T-cell (primary cell): ENCODE results near the gene CAAP1. TPM values are rescaled to one million over a fixed set of nuclear protein-coding genes. Genes with fewer than 3 reads are reported as not detected.
A peak's percentile ranks its signal among the peaks of the same experiment; 100 is the strongest.
"Not testable (repeated sequence)": the region's sequence is repeated elsewhere in the genome, so short reads cannot be mapped to it uniquely, and the experiment has no call there.

ENCODE experiments used
- ATAC-seq, 4 experiments: fragments of 200-7000 bp in 3 of 4; fragments of 150-1000 bp in 1 of 4; cut with Tn5 transposase; replicated peaks in 1 of 4; 1 replicate in 3 of 4; 2 replicates in 1 of 4; pipeline ENCODE4 v1.10.0; 2021; ENCODE audit warnings: moderate library complexity in 3 of 4, mild to moderate bottlenecking in 2 of 4, moderate number of reproducible peaks in 1 of 4
- CTCF ChIA-PET, 2 donors: fragments of 300-600 bp; sonication (Branson Sonifier 250); formaldehyde crosslinking; loops; one replicate each; lab custom pipeline; 2022; ENCODE audit warnings: antibody characterized with exemption in 2 of 2; lab: Charles Lee
- POLR2A ChIA-PET, 2 donors: fragments of 300-600 bp; sonication (Branson Sonifier 250); formaldehyde crosslinking; loops; one replicate each; lab custom pipeline; 2022; ENCODE audit warnings: antibody characterized with exemption in 2 of 2; lab: Charles Lee
- DNase-seq, 35 experiments: peaks; one replicate each; pipeline versions ENCODE4 v3.0.0 to v3.0.0-alpha.2; 2013 to 2023
- H3K27ac ChIP-seq: one replicate; pipeline ENCODE4 v1.5.1; 2013; ENCODE audit warnings: low read length
- H3K27me3 ChIP-seq, 2 experiments: replicated peaks in 1 of 2; 1 replicate in 1 of 2; 2 replicates in 1 of 2; pipeline versions ENCODE4 v1.6.1 to v1.7.0; 2013; ENCODE audit warnings: low read length in 1 of 2, mixed read lengths in 1 of 2; ENCODE audit not compliant: control insufficient read depth in 2 of 2, insufficient read depth in 2 of 2; ENCODE audit errors: extremely low read depth in 1 of 2
- H3K36me3 ChIP-seq, 2 donors: 1 replicate in 1 of 2; 2 replicates in 1 of 2; pipeline versions ENCODE4 v1.6.1 to v1.7.0; 2013; ENCODE audit warnings: low read length in 1 of 2; ENCODE audit not compliant: control insufficient read depth in 2 of 2, insufficient read depth in 1 of 2; ENCODE audit errors: extremely low read depth in 1 of 2
- H3K4me1 ChIP-seq, 2 experiments: 1 replicate in 1 of 2; 2 replicates in 1 of 2; pipeline versions ENCODE4 v1.6.1 to v1.7.0; 2013; ENCODE audit warnings: low read length in 2 of 2, mixed read lengths in 1 of 2; ENCODE audit not compliant: insufficient read depth in 2 of 2, control insufficient read depth in 1 of 2; ENCODE audit errors: extremely low read depth in 1 of 2
- H3K4me3 ChIP-seq, 2 donors: 1 replicate in 1 of 2; 2 replicates in 1 of 2; pipeline versions ENCODE4 v1.5.1 to v1.7.0; 2013; ENCODE audit warnings: mild to moderate bottlenecking in 2 of 2, low read length in 1 of 2, moderate library complexity in 1 of 2; ENCODE audit not compliant: control insufficient read depth in 1 of 2; ENCODE audit errors: extremely low read depth in 1 of 2
- H3K9me3 ChIP-seq: 2 replicates; pipeline ENCODE4 v1.7.0; 2013
- H3K27ac Mint-ChIP-seq, 2 donors: one replicate each; pipeline ENCODE4 v1.8.0; 2020 to 2021; ENCODE audit warnings: mild to moderate bottlenecking in 2 of 2, mixed read lengths in 2 of 2
- H3K27me3 Mint-ChIP-seq, 2 donors: one replicate each; pipeline ENCODE4 v1.8.0; 2021 to 2022; ENCODE audit warnings: mixed read lengths in 2 of 2
- H3K36me3 Mint-ChIP-seq: one replicate; pipeline ENCODE4 v1.8.0; 2021; ENCODE audit warnings: mixed read lengths
- H3K4me1 Mint-ChIP-seq, 3 donors: one replicate each; pipeline ENCODE4 v1.8.0; 2020 to 2022; ENCODE audit warnings: mixed read lengths in 3 of 3, mild to moderate bottlenecking in 1 of 3
- H3K4me3 Mint-ChIP-seq, 3 donors: one replicate each; pipeline ENCODE4 v1.8.0; 2020 to 2022; ENCODE audit warnings: mild to moderate bottlenecking in 3 of 3, mixed read lengths in 3 of 3, moderate library complexity in 3 of 3
- H3K9me3 Mint-ChIP-seq, 3 donors: one replicate each; pipeline ENCODE4 v1.8.0; 2020 to 2022; ENCODE audit warnings: mixed read lengths in 3 of 3
- WGBS: methylation state at CpG from one replicate; pipeline ENCODE4 v1.1.5; 2013; ENCODE audit warnings: missing lambda C conversion rate; ENCODE audit not compliant: insufficient coverage; 5-methylcytosine and 5-hydroxymethylcytosine counted together
- total RNA-seq, 35 experiments: library from RNA in 6 of 35; stranded (reverse) in 6 of 35; fragments of 120-200 nt in 1 of 35; gene quantifications; one replicate each; pipeline versions ENCODE4 v1.2.1 to v1.2.4 and lab custom pipeline; 2013 to 2026

Gene CAAP1
- total RNA-seq, 5 donors from 2014 or later (not counting 1 experiment from before 2014, with no cell fraction given), result 13.0 to 21.5 (median 16.3) TPM

GRCh38 chr9:26893030-26893676, 551 bp upstream of the CAAP1 start:
- Histone ChIP-seq H3K4me3 (peak overlapping the region; percentile 93 to 95), H3K27ac (peak overlapping the region; percentile 89), H3K36me3 (no peaks in the 10 kb centered on the region), H3K27me3 (no peaks in the 10 kb centered on the region), H3K9me3 (no peaks in the 10 kb centered on the region), H3K4me1 (peaks cover 15 to 23% of the 10 kb centered on the region in 2 experiments)
- DNase-seq (peak in 1 of 35 experiments; percentile 2), ATAC-seq (no peak)
- Mint-ChIP-seq H3K9me3 (peaks cover 0 to 7% (median 6%) of the 10 kb centered on the region in 3 donors), H3K4me3 (peak overlapping the region; percentile 98 to 99 (median 99)), H3K27ac (peak overlapping the region; percentile 99), H3K4me1 (peaks cover 41 to 45% (median 41%) of the 10 kb centered on the region in 3 donors), H3K27me3 (no peaks in the 10 kb centered on the region), H3K36me3 (peaks cover 2% of the 10 kb centered on the region)
- ChIA-PET CTCF (interaction anchor here in 1 of 2 donors (0.5 to 1.0 kb wide), 2 partner anchors 10 to 29 kb away, joined by 5 to 10 read pairs; no protein-coding TSS in a partner anchor), POLR2A (interaction anchor here in 1 of 2 donors (0.6 to 1.4 kb wide), 3 partner anchors 54 to 67 kb away, joined by 5 to 6 read pairs (median 5); partner anchors contain the start of genes IFT74 and PLAA)
- 56% methylated on average over 1 of the region's 7 CpGs for WGBS

- H3K4me1 Mint-ChIP-seq, result peaks cover 44 to 50% (median 46%) of the 10 kb centered on the region in 3 donors
- H3K9me3 ChIP-seq, result no peaks in the 10 kb centered on the region
- H3K9me3 Mint-ChIP-seq, result peaks cover 0 to 7% (median 6%) of the 10 kb centered on the region in 3 donors
- peak overlapping the region; percentile 89 for H3K27ac ChIP-seq
- peaks cover 15 to 23% of the 10 kb centered on the region in 2 experiments for H3K4me1 ChIP-seq
- ChIA-PET POLR2A (interaction anchor here (0.9 to 1.2 kb wide), 3 partner anchors 56 to 66 kb away, joined by 4 to 8 read pairs (median 4); partner anchors contain the start of genes IFT74 (in 1 of the 2) and PLAA (in 1 of the 2)), CTCF (interaction anchor here (0.9 to 1.7 kb wide), 6 partner anchors 11 to 64 kb away, joined by 3 to 9 read pairs (median 4); partner anchors contain the start of gene IFT74 (in 1 of the 2))
- H3K4me3 ChIP-seq, result peak overlapping the region; percentile 93 to 95
- WGBS, result 0% methylated on average over 5 of the region's 14 CpGs
- H3K27me3 ChIP-seq, result no peaks in the 10 kb centered on the region
- H3K27me3 Mint-ChIP-seq, result no peaks in the 10 kb centered on the region
- no peak for DNase-seq
- peak overlapping the region; percentile 98 to 99 (median 99) for H3K4me3 Mint-ChIP-seq
- no peak for ATAC-seq
- peaks cover 0 to 1% of the 10 kb centered on the region in 2 donors for H3K36me3 ChIP-seq
- H3K27ac Mint-ChIP-seq, result peak overlapping the region; percentile 99
- peaks cover 5% of the 10 kb centered on the region for H3K36me3 Mint-ChIP-seq
Observed at GRCh38 chr9:26891726-26892125, 876 bp downstream of the CAAP1 start.

GRCh38 chr9:26888271-26888670, 4.3 kb downstream of the CAAP1 start:
- H3K27me3 ChIP-seq, result no peaks in the 10 kb centered on the region
- H3K9me3 ChIP-seq, result no peaks in the 10 kb centered on the region
- no peak overlapping the region for H3K27ac ChIP-seq
- ATAC-seq (no peak), DNase-seq (no peak)
- Mint-ChIP-seq H3K9me3 (no peaks in the 10 kb centered on the region), H3K4me1 (peaks cover 44 to 48% (median 46%) of the 10 kb centered on the region in 3 donors), H3K4me3 (no peak overlapping the region), H3K36me3 (peaks cover 20% of the 10 kb centered on the region), H3K27me3 (no peaks in the 10 kb centered on the region), H3K27ac (no peak overlapping the region)
- H3K4me3 ChIP-seq, result no peak overlapping the region
- POLR2A ChIA-PET, result interaction anchor here in 1 of 2 donors (0.5 kb wide), 1 partner anchor 9 kb away, joined by 4 read pairs; no protein-coding TSS in a partner anchor
- peaks cover 0 to 13% of the 10 kb centered on the region in 2 donors for H3K36me3 ChIP-seq
- CTCF ChIA-PET, result no interaction called here
- peaks cover 15 to 21% of the 10 kb centered on the region in 2 experiments for H3K4me1 ChIP-seq
- WGBS, result 100% methylated on average over 1 of the region's 1 CpG

DNA sequence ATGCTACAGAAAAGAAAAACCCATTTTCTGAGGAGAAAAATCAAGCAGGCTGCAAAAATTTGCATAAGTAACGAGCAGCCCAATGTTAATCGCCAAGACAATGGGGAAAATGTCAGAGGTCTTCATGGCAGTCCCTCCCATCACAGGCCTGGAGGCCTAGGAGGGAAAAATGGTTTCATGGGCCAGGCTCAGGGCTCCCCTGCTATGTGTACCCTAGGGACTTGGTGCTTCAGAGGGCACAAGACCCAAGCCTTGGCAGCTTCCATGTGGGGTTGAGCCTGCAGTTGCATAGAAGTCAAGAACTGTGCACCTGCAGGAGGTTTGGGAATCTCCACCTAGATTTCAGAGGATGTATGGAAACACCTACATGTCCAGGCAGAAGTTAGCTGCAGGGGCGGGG, 10.4 kb downstream of the CAAP1 start:
- Histone ChIP-seq H3K27me3 (no peaks in the 10 kb centered on the region), H3K27ac (no peak overlapping the region), H3K36me3 (peaks cover 0 to 59% of the 10 kb centered on the region in 2 donors), H3K4me3 (no peak overlapping the region), H3K4me1 (no peaks in the 10 kb centered on the region), H3K9me3 (no peaks in the 10 kb centered on the region)
- no peaks in the 10 kb centered on the region for H3K27me3 Mint-ChIP-seq
- H3K9me3 Mint-ChIP-seq, result peaks cover 0 to 17% (median 8%) of the 10 kb centered on the region in 3 donors
- ChIA-PET CTCF (no interaction called here), POLR2A (no interaction called here)
- H3K4me1 Mint-ChIP-seq, result no peaks in the 10 kb centered on the region
- DNase-seq (no peak), ATAC-seq (no peak)
- H3K36me3 Mint-ChIP-seq, result peaks cover 71% of the 10 kb centered on the region
- H3K4me3 Mint-ChIP-seq, result no peak overlapping the region
- no peak overlapping the region for H3K27ac Mint-ChIP-seq
- 100% methylated on average over 1 of the region's 3 CpGs for WGBS

DNA sequence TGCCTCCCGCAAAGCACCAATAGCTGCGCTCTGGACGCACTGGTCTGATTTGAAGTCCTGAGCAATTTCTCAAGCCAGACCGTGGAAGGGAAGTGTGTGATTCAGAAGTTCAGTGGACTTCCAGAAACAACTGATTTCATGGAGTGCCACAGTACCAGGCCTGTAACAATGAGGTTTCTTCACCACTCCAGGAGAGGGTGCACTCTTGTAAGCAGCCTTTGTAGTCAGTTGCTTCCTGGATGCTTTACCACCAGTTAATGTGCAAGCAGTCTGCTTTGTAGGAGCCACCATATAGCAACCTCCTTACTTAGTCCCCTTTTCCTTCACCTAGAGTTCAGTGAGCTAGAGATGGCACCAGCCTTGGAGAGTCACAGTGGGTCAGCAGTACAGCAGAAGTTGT, 12.3 kb downstream of the CAAP1 start:
- ATAC-seq (no peak), DNase-seq (no peak)
- Mint-ChIP-seq H3K36me3 (peaks cover 72% of the 10 kb centered on the region), H3K27me3 (no peaks in the 10 kb centered on the region), H3K9me3 (peaks cover 0 to 17% (median 8%) of the 10 kb centered on the region in 3 donors), H3K27ac (no peak overlapping the region), H3K4me1 (no peaks in the 10 kb centered on the region), H3K4me3 (no peak overlapping the region)
- H3K9me3 ChIP-seq, result no peaks in the 10 kb centered on the region
- ChIA-PET CTCF (interaction anchor here in 1 of 2 donors (0.6 kb wide), 1 partner anchor 75 kb away, joined by 5 read pairs; no protein-coding TSS in a partner anchor), POLR2A (no interaction called here)
- no peak overlapping the region for H3K27ac ChIP-seq
- no peaks in the 10 kb centered on the region for H3K27me3 ChIP-seq
- H3K4me1 ChIP-seq, result no peaks in the 10 kb centered on the region
- H3K4me3 ChIP-seq, result no peak overlapping the region
- peaks cover 0 to 56% of the 10 kb centered on the region in 2 donors for H3K36me3 ChIP-seq
- 92% methylated on average over 2 of the region's 4 CpGs for WGBS

GRCh38 chr9:26875155-26875554, 17.4 kb downstream of the CAAP1 start:
- peaks cover 0 to 12% (median 8%) of the 10 kb centered on the region in 3 donors for H3K9me3 Mint-ChIP-seq
- H3K27ac ChIP-seq, DNase-seq, H3K27me3 Mint-ChIP-seq, H3K4me1 Mint-ChIP-seq, POLR2A ChIA-PET, H3K4me3 ChIP-seq, H3K9me3 ChIP-seq, H3K4me3 Mint-ChIP-seq, H3K27ac Mint-ChIP-seq, ATAC-seq, H3K27me3 ChIP-seq, H3K4me1 ChIP-seq: not testable (repeated sequence)
- peaks cover 0 to 24% of the 10 kb centered on the region in 2 donors for H3K36me3 ChIP-seq
- no CpG with 5 or more reads among the region's 3 CpGs for WGBS
- CTCF ChIA-PET, result interaction anchor here in 1 of 2 donors (0.7 kb wide), 1 partner anchor 12 kb away, joined by 4 read pairs; no protein-coding TSS in a partner anchor
- H3K36me3 Mint-ChIP-seq, result peaks cover 37% of the 10 kb centered on the region
